IMR-90 (cell line): ENCODE results near the gene STRN.

Source experiments
- CHD1 ChIP-seq: IDR thresholded peaks from 2 replicates; pipeline ENCODE4 v1.6.1; 2012; ENCODE audit warnings: low read depth, low read length, improper control_type of control experiment
- MXI1 ChIP-seq: IDR thresholded peaks from 2 replicates; pipeline ENCODE4 v1.6.1; 2012; ENCODE audit warnings: low read depth, mild to moderate bottlenecking, low read length, moderate library complexity, borderline replicate concordance
- TF ChIP-seq, protein P1 (sequence below): conservative IDR thresholded peaks from 2 replicates; pipeline ENCODE4 v1.5.1; 2012; ENCODE audit warnings: mild to moderate bottlenecking, low read depth, low read length, improper control_type of control experiment

GRCh38 chr2:36963106-36963505, 3.2 kb downstream of the STRN start:
- TF ChIP-seq MXI1 (no peak), CHD1 (no peak)
- TF ChIP-seq, protein P1, sequence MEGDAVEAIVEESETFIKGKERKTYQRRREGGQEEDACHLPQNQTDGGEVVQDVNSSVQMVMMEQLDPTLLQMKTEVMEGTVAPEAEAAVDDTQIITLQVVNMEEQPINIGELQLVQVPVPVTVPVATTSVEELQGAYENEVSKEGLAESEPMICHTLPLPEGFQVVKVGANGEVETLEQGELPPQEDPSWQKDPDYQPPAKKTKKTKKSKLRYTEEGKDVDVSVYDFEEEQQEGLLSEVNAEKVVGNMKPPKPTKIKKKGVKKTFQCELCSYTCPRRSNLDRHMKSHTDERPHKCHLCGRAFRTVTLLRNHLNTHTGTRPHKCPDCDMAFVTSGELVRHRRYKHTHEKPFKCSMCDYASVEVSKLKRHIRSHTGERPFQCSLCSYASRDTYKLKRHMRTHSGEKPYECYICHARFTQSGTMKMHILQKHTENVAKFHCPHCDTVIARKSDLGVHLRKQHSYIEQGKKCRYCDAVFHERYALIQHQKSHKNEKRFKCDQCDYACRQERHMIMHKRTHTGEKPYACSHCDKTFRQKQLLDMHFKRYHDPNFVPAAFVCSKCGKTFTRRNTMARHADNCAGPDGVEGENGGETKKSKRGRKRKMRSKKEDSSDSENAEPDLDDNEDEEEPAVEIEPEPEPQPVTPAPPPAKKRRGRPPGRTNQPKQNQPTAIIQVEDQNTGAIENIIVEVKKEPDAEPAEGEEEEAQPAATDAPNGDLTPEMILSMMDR, result no peak
